Lung (tissue), 12 donors: ENCODE data around the gene EXOC6B. TPM values are rescaled to one million over a fixed set of nuclear protein-coding genes. Genes with fewer than 3 reads are reported as not detected.

Experiments
- ATAC-seq: fragments of 200-7000 bp; cut with Tn5 transposase; one replicate; pipeline ENCODE4 v1.9.1; 2020; ENCODE audit warnings: moderate number of reproducible peaks; ENCODE audit not compliant: insufficient read depth, low FRiP score
- DNase-seq, 3 donors: peaks; one replicate each; pipeline ENCODE4 v3.0.0-alpha.2; 2013 to 2017
- H3K27ac ChIP-seq, 2 donors: one replicate each; pipeline ENCODE4 v1.5.1; 2013; ENCODE audit warnings: mild to moderate bottlenecking in 2 of 2, moderate library complexity in 2 of 2, control low read depth in 1 of 2, inconsistent platforms in 1 of 2, low read depth in 1 of 2, low read length in 1 of 2
- H3K27me3 ChIP-seq, 3 donors: one replicate each; pipeline ENCODE4 v1.5.1; 2013; ENCODE audit warnings: low read length in 2 of 3; ENCODE audit not compliant: control insufficient read depth in 3 of 3, insufficient read depth in 3 of 3
- H3K36me3 ChIP-seq, 4 donors: one replicate each; pipeline ENCODE4 v1.5.1; 2013; ENCODE audit warnings: low read length in 4 of 4, mild to moderate bottlenecking in 1 of 4, moderate library complexity in 1 of 4; ENCODE audit not compliant: control insufficient read depth in 4 of 4, insufficient read depth in 4 of 4
- H3K4me1 ChIP-seq, 5 donors: one replicate each; pipeline ENCODE4 v1.5.1; 2013; ENCODE audit warnings: low read length in 5 of 5, mild to moderate bottlenecking in 2 of 5, moderate library complexity in 1 of 5; ENCODE audit not compliant: control insufficient read depth in 5 of 5, insufficient read depth in 5 of 5
- H3K4me3 ChIP-seq: one replicate; pipeline ENCODE4 v1.5.1; 2013; ENCODE audit warnings: mild to moderate bottlenecking, control low read depth, moderate library complexity
- H3K9ac ChIP-seq, 2 donors: one replicate each; pipeline ENCODE4 v1.5.1; 2013; ENCODE audit warnings: low read length in 2 of 2, control low read depth in 1 of 2; ENCODE audit not compliant: insufficient read depth in 1 of 2
- H3K9me3 ChIP-seq, 4 donors: one replicate each; pipeline ENCODE4 v1.5.1; 2013; ENCODE audit warnings: low read length in 3 of 4, mild to moderate bottlenecking in 1 of 4, moderate library complexity in 1 of 4; ENCODE audit not compliant: control insufficient read depth in 4 of 4, insufficient read depth in 3 of 4
- WGBS, 2 donors: extraction: QIAGEN DNeasy Blood & Tissue Kit; methylation state at CpG; one replicate each; pipeline ENCODE4 v1.1.7; 2013; 5-methylcytosine and 5-hydroxymethylcytosine counted together
- polyA plus RNA-seq, 2 donors: library from polyadenylated mRNA; stranded (reverse); fragments of 200-250 nt; gene quantifications; one replicate each; pipeline ENCODE4 v1.2.1, GENCODE V29; 2013
- total RNA-seq, 2 donors: library from RNA; depleted of rRNA in 1 of 2; stranded (reverse); fragments of >200 nt in 1 of 2; gene quantifications; one replicate each; pipeline ENCODE4 v1.2.1, GENCODE V29; 2014 to 2021
- TF ChIP-seq, protein P1 (sequence below): IDR thresholded peaks from 2 replicates; pipeline ENCODE4 v1.5.1; 2012; ENCODE audit warnings: mild to moderate bottlenecking; ENCODE audit errors: control extremely low read depth, extremely low read depth
- donor health status: control.
- donor health status: control.
- donor health status: Bipolar disorder and iron deficiency.
- donor health status: healthy.
- donor health status: DM: yes; HTN: yes; CAD: no.

The EXOC6B gene
- total and polyA plus RNA-seq, 4 donors = 3.3 to 46.0 (median 12.7) TPM

DNA sequence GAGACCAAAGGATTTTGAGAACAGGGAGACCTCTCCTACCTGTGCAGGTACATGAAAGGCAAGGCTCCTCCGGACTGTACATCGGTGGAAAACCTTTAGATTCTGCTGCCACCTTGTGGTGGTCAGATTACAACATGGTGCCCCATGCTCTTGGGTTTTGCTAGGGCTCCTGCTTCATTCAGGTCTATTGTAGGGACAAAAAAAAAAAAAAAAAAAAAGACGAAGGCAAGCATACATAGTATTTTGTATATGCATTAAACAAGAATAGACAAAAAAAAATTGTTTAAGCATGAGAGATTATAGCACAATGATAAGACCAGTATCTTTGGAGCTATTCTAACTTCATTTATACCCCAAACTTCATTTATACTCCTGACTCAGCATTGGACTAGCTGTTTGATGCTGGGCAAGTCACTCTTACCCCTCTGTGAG, 34.0 kb upstream of the EXOC6B start:
- Histone ChIP-seq H3K4me1 (peaks cover 0 to 4% (median 0%) of the 10 kb centered on the region in 5 donors), H3K9me3 (no peaks in the 10 kb centered on the region), H3K4me3 (no peak overlapping the region), H3K27ac (no peak overlapping the region), H3K36me3 (no peaks in the 10 kb centered on the region), H3K27me3 (peaks cover 0 to 13% (median 12%) of the 10 kb centered on the region in 3 donors), H3K9ac (no peak overlapping the region)
- 2 to 9% methylated on average over 3 of the region's 3 CpGs for WGBS, 2 donors
- peak; percentile 74 for ATAC-seq
- TF ChIP-seq, protein P1, sequence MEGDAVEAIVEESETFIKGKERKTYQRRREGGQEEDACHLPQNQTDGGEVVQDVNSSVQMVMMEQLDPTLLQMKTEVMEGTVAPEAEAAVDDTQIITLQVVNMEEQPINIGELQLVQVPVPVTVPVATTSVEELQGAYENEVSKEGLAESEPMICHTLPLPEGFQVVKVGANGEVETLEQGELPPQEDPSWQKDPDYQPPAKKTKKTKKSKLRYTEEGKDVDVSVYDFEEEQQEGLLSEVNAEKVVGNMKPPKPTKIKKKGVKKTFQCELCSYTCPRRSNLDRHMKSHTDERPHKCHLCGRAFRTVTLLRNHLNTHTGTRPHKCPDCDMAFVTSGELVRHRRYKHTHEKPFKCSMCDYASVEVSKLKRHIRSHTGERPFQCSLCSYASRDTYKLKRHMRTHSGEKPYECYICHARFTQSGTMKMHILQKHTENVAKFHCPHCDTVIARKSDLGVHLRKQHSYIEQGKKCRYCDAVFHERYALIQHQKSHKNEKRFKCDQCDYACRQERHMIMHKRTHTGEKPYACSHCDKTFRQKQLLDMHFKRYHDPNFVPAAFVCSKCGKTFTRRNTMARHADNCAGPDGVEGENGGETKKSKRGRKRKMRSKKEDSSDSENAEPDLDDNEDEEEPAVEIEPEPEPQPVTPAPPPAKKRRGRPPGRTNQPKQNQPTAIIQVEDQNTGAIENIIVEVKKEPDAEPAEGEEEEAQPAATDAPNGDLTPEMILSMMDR = peak; percentile 51
- DNase-seq = peak; percentile 67 to 81 (median 68)

DNA sequence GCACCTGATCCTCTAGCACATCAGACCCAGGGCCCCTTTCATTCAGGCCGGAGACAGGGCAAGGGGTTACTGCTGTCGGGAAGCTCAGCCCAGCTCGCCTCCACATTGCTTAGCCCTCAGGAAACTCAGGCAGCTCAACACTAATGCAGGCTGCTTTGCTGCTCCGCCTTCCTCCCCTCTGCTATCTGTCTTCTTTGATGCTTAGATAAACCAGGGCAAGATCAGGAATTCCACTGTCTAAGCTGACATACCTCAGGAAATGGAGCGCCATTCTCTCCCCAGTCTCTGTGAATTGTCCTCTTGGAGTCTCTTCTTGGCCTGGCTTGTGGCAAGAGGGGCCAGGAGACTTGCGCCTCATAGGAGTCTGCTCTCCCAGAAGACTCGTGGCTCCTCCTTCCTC, 25.5 kb upstream of the EXOC6B start:
- Histone ChIP-seq H3K4me1 (no peaks in the 10 kb centered on the region), H3K27me3 (no peaks in the 10 kb centered on the region), H3K4me3 (no peak overlapping the region), H3K9me3 (peaks cover 0 to 1% (median 0%) of the 10 kb centered on the region in 4 donors), H3K9ac (no peak overlapping the region), H3K27ac (no peak overlapping the region), H3K36me3 (no peaks in the 10 kb centered on the region)
- ATAC-seq = no peak
- WGBS, 2 donors = 63 to 74% methylated on average over 7 of the region's 7 CpGs
- DNase-seq = no peak
- TF ChIP-seq, protein P1 = no peak

DNA sequence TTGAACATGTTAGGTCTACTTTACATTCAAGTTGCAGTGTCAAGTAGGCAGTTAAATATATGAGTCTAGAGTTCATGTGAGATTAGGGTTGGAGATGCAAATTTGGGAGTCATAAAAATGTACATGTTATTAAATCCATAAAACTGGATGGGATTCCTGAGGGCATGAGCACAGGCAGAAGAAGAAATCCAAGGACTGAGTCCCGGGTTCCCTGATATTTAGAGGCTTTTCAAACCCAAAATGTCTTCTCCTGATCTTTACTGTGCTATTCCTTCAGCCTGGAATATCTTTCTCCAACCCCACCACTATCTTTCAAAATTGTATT, 23.3 kb upstream of the EXOC6B start:
- DNase-seq (no peak), ATAC-seq (no peak)
- Histone ChIP-seq H3K4me1 (no peaks in the 10 kb centered on the region), H3K27ac (no peak overlapping the region), H3K4me3 (no peak overlapping the region), H3K36me3 (no peaks in the 10 kb centered on the region), H3K9me3 (peaks cover 0 to 1% (median 0%) of the 10 kb centered on the region in 4 donors), H3K27me3 (no peaks in the 10 kb centered on the region), H3K9ac (no peak overlapping the region)
- TF ChIP-seq, protein P1 = no peak
- WGBS, 2 donors = 70 to 82% methylated on average over 1 of the region's 1 CpG
